DMS153 treated with DMSO at 0.1 percent for 48 hours (cell line): Measurements from ENCODE around the gene NPHP1.
"Not testable (repeated sequence)": the region's sequence is repeated elsewhere in the genome, so short reads cannot be mapped to it uniquely, and the experiment has no call there.

Experiments used
- DNase-seq: peaks from one replicate; lab custom pipeline; 2025; ENCODE audit not compliant: unreplicated experiment; lab: John Stamatoyannopoulos, UW

The NPHP1 gene

DNA sequence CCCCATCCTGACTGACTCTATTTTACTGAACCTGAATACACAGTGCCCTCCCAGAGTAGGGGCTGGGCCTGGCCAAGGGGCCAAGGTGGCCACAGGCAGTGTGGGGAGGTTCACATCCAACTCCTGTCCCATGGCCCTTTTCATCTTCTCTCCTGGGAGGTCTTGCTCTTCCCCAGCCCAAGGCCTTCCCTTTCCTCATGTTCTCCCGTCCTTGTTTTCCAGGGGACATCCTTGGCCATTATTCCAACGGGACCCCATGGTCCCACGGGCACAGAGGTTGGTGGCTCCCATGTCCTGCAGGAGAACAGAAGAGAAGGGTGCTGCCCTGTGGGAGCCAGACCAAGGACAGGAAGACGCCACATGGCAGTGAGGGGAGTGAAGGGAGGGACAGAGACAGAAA, 99.6 kb downstream of the NPHP1 start:
- DNase-seq, result no peak

DNA sequence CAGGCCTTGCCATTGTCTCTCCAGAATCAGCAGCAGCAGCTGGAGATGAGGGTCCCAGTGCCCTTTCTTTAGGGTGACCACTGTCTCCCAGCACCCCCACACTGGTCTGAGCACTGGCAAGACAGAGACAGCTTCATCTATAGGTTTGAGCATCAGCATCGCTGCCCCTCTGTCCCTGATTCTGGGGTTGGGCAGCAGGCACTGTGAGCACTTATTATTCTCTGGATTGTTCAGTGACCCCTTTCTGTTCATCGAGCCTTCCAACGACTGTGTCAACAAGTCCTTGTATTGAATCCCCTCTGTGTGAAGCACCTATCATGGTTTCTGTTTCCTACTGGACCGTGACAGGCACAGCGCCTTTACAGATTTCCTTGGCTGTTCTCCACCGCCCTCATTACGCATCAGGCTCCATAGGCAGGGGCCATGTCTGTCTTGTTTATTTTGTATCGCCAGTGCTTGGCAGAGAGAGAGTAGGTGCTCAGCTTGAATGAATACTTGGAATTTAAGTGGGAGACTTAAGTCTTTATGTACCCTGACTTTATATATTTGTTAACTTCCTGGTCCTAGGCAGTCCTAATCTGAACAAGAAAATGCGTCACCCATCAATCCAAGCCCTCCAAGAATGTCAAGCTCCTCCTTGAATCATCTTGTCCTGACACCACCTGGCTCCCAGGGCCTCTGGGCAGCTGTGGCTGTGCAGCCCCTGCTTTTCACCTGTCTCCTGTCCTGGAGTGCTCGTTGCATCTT, 100.6 kb downstream of the NPHP1 start:
- peak; percentile 56 for DNase-seq

DNA sequence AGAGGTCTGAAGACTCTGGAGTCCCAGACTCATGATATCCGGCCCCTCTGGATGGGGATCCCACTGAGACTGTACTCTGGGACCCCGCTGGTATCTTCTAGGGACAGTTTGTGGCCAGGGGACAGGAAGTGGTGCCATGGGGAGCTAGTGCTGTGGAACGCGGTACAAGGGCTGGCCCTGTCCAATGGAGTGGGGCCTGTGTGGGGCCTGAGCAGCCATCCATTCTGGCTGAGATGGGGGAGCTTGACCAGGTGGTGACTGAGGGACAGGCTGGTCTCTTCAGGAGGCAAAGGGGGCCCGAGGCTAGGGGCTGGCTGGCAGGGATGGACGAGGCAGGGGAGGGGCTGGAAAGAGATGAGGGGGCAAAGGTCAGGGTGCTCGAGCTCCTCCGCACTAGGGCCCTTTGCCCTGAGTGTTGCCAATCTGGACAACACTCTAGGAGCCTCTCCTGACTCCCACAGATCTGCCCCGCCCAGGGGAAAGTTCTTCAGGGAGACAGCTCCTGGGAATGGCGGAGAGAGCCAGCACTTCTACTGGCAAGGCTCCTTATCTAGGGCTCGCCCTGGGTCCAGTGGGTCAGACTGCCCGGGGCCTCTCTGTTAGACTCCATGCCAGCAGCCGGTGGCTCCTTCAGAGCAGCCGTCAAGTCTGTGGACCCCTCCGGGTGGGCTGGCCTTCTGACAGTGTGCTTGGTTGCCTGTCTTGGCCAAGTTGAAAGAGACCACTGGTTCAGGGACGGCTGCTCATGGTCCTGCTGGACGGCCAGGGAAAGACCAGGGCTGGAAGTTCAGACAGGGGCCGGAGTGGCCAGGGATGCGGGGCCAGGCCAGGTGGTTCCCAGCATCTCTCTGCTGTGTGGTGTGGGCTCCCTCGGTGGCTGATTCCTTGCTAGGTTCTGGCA, 101.5 kb downstream of the NPHP1 start:
- no peak for DNase-seq

DNA sequence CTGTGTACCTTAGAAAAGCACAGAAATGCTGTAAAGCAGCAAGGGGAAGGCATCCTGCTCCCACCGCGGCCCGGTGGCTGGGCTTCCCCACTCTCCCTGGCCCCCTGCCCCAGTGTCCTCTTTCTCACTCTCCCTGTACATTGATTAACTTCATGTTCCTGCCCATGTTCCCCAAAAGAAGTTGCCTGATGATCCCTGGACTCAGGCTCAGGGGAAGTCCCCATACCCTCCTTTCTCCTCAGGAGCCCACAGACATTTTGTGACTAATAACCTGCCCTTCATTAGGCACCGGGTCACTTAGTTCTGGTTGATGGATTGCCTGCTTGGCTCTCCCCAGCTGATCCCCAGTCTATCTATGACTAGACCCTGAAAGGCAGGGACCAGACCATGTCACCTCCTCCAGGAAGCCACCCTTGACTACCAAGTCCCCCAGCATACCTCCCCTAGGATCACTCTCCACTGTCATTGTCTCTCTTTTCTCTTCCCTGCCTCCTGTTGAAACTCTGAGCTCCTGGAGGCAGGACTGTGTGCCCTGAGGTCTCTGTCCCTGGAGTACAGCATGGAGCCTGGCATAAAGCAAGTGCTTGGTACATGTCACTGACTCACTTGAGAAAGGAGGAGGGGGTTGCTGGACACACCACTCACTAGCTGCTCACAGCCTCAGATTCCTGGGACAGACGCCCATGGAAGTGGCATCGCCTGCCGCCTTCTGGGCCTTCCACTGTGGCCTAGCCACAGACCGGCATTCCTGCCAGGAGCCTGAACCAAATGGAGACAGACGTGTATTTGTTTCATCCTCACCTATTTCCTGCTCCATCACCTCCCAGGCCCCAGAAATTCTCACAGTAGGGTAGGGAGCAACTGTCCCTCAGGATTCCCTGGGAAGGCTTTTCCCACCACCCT, 102.7 kb downstream of the NPHP1 start:
- no peak for DNase-seq

DNA sequence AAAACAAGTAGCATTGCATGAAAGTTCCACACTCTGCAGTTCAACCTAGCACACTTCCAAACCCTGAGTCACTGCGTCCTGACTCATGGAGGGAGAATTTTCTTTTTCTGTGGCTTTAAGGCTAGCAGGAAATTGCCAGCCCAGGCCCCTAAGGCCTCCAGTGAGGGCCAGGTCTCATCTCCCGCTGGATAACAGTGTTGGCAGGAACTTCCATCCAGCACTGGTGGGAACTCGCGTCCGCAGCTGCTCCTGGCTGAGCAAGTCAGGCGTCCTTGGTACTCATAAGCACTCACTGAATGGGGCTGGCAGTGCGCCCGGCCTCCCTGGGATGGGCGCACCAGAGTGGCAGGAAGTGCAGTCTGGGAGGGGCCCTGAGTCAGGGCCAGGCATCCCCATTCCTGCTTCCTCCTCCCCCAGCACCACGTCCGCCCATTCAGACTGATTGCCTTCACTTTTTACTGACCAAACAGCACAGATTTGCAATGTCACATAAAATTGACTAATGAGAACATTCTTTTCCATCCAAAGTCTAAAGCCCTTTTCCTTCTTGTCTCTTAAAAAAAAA, 103.5 kb downstream of the NPHP1 start:
- peak; percentile 94 for DNase-seq

DNA sequence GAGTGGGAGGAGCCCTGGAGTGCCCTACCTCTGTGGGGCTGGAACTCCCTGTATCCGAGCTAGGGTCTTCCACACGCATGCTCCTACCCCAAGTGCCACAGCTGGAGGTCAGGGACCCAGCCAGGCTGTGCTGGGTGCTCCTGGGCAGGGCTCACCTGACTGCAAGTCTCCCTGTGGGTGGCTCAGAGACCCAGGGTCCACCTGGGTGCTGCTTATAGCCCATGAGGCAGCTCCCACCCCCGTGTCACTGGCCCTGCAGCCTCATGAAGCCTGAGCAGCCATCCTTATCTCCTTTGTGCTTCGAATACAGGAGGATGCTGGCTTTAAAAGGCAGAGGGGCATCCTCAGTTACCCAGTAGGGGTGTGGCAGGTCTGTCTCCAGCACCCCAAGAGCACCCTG, 103.9 kb downstream of the NPHP1 start:
- not testable (repeated sequence) for DNase-seq

DNA sequence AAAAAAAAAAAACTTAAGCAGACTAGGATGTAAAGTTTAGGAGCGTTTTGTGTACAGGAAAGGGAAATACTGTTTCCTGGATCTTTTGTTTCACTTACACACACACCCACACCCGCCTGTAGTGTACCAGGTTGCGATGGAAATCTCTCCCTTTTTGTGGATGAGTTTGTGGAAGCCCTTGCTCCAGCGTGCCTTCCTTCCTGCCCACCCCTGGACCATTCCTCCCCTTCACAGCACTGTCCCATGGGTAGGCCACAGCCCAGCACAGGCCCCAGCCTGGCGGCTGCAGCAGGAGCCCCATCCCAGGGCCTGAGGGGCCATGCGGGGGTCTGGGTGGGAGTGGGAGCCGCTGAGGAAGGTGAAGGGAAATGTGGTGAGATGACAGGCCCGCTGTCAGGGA, 104.3 kb downstream of the NPHP1 start:
- no peak for DNase-seq

DNA sequence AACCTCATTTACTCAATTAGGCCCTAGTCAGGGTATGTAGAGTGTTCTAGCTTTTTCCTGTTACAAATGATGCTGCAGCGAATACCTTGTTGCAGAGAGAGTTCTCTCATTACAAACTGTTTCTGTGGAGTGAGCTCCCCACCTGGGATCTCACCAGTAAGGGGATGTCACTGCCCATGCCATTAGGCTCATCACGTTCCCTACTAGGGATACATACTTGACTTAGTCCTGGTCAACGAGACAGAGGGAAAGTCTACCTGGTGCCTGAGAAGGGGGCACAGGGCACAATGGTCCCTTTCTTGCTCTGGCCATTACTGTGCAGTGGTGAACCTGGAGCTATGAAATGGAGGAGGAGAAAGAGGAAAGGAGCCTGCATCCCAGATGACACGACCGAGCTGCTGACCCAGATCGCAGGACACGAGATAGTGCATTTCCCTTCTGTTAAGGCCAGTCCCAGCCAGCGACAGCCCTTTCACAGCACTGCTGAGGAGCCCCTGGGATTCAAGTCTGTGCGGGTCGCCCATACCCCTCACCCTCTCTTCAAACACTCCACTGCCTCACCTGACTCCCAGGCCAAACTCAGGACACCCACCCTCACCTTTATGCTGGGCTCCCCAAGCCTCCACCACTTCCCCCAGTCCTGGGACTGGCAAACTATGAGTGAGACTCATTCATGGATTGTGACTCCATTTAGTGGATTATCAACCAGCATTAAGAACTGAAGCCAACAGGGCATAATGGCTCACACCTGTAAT, 105.2 kb downstream of the NPHP1 start:
- DNase-seq, result no peak

DNA sequence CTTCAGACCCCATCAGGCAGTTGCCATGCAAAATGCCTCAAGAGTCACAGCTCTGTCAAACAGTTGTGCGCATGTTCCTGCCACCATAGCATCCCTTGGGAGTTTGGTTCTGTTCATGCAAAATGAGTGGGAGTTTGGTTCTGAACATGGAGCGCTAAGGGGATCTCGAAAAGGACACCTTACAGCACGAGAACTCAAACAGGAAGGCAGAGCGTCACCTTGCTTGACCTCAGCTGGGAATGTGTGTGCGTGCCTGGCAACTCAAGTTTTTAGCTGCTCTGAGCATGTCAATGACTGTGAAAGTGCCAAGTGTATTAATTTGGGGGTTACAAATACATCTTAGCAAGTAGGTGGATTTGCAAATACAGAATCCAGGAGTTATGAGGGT, 105.8 kb downstream of the NPHP1 start:
- DNase-seq, result no peak

DNA sequence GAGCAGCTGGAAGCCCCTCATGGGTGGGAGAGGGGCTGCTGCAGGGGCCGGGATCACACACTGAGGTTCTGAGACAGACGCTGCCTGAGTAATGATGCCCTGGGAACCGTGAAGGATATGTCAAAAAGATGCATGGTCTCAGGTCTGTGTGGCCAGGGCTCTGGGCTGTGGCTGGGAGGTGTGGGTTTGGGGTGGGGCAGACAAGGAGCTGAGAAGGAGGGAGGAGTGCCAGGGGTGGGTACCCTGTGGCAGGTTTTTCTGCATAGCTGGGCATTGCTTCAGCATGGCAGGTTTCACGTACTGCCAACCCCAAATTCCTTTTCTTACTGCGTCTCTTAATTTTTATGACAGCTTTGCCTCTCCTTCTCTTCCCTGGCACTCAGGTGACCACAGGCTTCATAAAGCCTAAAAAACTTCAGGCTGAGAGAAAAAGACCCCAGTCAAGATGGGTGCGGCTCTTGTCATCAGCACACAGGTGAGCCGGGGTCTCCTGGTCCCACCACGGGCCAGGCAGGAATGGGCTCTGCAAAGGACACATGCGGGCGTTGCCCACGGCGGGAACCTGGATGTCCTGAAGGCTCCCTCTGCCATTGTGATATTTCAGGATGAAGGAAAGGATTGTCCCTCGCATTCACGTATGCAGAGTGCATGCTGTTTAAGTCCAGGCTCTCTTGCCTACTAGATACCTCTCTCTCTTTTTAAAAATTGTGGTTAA, 107.2 kb downstream of the NPHP1 start:
- DNase-seq, result no peak

DNA sequence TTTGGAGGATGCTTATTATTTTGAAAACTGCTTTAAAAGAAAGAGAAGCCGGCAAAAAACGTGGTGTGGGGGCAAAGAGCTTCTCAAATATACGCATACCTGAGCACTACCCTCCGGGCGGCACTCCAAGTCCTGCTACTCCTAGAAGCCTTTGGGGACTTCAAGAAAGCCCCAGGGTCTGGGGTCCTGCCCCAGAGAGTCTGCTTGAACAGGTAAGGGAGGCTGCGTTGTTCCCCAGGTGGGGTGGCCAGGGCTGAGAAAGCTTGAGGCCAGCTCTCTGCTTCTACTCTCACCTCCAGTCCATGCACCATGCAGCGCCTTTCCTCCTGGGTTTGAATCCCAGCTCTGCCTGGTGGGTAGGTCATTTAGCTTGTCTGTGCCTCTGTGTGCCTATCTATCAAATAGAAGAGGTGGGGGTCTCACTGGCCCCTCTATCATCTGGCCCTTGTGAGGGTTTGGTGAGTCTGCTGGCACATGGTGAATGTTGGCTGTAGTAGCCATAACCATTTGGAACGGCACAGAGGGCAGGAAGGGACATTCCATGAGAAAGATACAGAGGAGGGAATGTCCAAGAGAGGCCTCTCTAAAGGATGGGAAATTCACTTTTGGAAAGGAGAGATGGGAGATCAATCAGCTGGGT, 108.7 kb downstream of the NPHP1 start:
- no peak for DNase-seq

DNA sequence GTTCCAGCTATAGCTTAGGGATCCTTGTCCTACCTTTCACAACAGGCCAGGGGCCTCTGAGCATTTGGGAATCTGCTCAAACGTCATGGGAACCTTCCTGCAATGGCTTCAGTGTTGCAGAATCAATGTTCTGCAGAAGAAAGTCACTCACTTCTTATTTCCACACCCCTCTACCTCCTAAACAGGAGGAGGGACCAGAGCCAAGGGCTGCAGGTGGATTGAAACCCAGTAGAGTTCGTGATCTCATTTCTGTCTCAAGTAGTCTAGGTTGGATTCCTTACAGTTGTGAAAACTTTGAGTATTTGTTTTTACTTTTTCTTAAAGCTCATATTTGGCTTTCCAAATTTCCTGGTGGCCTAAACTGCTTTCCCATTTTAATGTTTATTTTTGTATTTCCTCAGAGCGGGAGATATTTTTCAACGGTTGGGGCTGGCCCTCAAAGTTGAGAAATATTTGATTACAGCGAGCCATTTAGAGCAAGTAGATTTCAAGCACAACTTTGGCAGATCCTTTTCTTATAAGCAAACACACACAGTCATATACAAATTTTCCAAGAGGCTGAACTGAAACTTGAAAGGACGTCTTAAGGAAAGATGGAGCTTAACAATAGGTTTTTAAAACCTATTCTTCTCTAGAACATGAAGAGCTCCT, 109.8 kb downstream of the NPHP1 start:
- not testable (repeated sequence) for DNase-seq

DNA sequence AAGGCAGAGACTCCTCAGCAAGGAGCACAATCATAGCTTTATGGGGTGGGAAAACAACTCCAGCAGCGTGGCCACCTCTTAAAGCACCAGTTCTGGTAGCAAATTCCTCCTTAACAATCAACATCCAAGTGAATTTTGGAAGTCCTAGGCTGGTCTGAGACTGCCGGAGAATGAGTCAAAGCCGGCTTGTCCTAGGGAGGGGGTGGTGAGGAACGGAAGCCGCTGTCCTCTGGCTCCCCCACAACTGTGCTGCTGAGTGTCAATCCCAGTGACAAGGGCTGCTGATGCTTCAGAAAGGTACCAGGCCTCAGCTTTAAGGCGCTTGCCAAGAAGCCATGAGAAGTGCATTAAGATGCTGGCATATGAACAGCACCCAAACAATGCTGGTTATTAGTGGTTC, 110.9 kb downstream of the NPHP1 start:
- DNase-seq, result not testable (repeated sequence)

DNA sequence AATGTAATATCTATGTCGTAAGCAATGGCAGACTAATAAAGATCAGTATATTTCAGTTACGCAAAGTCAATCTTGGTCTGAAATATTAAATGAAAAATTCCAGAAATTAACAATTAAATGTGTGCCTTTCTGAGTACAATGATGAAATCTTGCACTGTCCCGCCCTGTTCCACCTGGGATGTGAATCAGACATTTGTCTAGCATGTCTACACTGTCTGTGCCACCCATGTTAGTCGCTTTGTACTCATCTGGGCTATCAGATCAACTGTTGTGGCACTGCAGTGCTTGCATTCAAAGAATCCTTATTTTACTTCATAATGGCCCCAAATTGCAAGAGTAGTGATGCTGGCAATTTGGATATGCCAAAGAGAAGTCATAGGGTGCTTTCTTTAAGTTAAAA, 114.6 kb downstream of the NPHP1 start:
- not testable (repeated sequence) for DNase-seq

DNA sequence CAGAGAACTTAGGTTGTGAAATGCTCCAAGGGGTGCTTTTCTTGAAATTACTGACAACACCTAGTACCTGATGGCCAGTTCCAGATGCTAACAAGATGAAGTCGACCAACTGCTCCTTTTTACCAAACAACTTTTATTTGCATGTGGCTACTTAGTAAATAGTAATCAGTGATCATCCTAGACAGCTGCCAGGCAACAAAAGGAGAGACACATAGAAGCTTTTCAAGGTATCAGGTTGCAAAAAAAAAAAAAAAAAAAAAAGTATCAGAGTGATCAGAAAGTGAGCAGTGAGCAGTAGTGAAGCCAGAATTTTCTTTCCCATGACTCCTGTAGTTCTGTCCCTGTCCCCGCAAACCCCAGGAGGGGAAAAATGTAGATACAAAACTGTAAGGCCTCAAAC, 121.1 kb downstream of the NPHP1 start:
- not testable (repeated sequence) for DNase-seq

DNA sequence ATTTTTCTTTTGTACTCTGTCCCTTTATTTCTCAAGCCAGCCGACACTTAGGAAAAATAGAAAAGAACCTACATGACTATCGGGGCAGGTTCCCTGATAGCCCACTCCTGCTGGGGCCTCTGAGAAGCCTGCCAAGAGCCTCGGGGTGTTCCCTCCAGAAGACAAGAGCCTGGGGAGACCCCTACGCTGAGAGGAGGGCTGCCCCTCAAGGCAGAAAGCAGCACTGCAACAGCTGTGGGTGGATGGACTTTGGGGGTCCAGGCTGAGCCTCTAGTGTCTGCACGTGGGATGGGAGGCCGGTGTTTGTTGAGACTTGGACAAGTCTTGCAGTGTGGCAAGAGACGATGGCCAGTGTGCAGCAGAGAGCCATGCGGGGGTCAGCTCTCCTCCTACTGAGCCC, 121.7 kb downstream of the NPHP1 start:
- DNase-seq, result not testable (repeated sequence)

DNA sequence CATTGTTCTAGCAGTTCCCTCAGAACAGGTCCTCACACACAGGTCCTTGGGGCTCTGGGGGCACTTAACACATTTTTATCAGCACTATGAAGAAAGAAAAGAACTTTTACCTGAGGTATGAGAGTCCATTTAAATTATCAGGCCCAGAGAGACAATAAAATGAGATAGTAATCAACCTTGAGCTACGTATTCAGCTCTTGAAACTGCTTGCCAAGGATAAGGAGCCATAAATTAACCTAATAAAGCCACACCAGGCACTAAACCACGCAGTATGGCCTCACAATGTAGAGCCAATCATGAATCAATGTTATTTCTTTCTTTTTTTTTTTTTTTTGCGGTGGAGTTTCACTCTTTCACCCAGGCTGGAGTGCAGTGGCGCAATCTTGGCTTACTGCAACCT, 126.7 kb downstream of the NPHP1 start:
- DNase-seq, result not testable (repeated sequence)

DNA sequence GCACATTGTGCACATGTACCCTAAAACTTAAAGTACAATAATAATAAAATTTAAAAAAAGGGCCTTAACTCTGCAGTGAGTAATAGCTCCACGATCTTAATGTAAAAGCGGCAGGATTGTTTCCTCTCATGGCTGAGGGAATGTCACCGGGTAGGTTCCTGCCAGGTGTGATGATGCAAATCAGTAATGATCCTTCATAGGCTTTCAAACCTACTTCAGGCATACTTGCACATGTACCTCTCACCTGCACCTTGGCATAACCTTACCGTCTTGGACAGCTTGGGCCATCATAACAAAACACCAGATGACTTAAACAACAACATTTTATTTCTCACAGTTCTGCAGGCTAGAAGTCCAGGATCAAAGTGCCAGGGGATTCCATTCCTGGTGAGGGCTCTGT, 128.9 kb downstream of the NPHP1 start:
- DNase-seq, result not testable (repeated sequence)
